GM18505 (cell line): ENCODE data around the gene TALDO1.

Experiments
- ATAC-seq: cut with Tn5 transposase; IDR thresholded peaks from one replicate; pipeline ENCODE4 v1.9.1; 2021; ENCODE audit not compliant: unreplicated experiment
- POLR2A ChIP-seq: IDR thresholded peaks from 4 replicates; pipeline ENCODE4 v1.6.1; 2011; ENCODE audit warnings: borderline replicate concordance; ENCODE audit not compliant: insufficient read depth, insufficient read length; ENCODE audit errors: extremely low read depth

TALDO1 gene

GRCh38 chr11:809287-810039 lies 62.2 kb downstream of the TALDO1 start, which contains the start of gene RPLP2:
Gene RPLP2, plus strand, starts transcription at chr11:809967. Its CDS starts 268 bp downstream, at chr11:810235.
- peak; percentile 90 for TF ChIP-seq POLR2A

GRCh38 chr11:810040-810567 lies 62.8 kb downstream of the TALDO1 start:
- TF ChIP-seq POLR2A: no peak
- no peak for ATAC-seq

More at GRCh38 chr11:809287-810039, 62.2 kb downstream of the TALDO1 start, which contains the start of gene RPLP2:
- peak; percentile 72 for ATAC-seq

- no peak for ATAC-seq
- TF ChIP-seq POLR2A: no peak
These were observed 64.4 kb downstream of the TALDO1 start for GRCh38 chr11:811446-812245.

GRCh38 chr11:812390-812789 lies 65.1 kb downstream of the TALDO1 start:
- no peak for ATAC-seq
- no peak for TF ChIP-seq POLR2A

- ATAC-seq: no peak
- TF ChIP-seq POLR2A: no peak
These were observed 65.8 kb downstream of the TALDO1 start for GRCh38 chr11:813072-813455.

GRCh38 chr11:813456-814096 lies 66.3 kb downstream of the TALDO1 start:
- TF ChIP-seq POLR2A: peak; percentile 58
- ATAC-seq: no peak
